ENCODE results near the gene ADAM15. TPM values are rescaled to one million over a fixed set of nuclear protein-coding genes. Genes with fewer than 3 reads are reported as not detected.

Gene ADAM15
- total and polyA plus RNA-seq, 2 donors (not counting 1 experiment from before 2014, with no cell fraction given) = 14.6 to 28.4 TPM

DNA sequence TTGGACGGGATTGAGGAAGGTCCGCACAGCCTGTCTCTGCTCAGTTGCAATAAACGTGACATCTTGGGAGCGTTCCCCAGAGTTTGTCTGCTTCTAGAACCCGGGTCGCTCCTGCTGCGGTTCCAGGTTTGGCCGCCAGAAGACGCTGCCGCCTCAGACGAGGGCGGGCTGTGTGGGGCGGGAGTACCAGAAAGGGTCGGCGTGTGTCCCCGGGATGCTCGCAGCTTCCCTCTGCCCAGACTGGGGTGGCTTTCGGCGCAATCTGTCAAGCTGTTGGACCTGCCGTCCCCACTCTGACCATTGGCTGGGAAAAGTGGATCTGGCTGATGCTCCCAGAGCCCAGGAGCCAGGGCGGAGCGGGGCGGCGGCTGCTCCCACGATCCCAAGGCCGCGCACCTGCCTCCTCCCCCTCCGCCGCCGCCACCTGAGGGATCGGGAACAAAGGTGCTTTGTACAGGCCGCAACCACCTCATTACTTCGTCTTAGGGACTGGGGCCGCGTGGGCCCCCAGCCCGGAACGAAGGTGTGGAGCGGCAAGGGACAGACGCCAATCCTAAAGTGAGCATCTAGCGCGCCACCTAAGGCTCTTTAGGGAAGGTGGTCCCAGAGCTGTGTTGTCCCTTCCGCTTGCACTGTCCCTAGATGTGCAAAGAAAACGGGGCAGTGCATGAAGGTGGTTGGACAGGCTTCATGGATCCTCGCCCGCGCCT, 11.7 kb downstream of the ADAM15 start:
- Mint-ChIP-seq H3K4me1 (peaks cover 45% of the 10 kb centered on the region), H3K9me3 (ENCODE audit: insufficient read depth) (no peaks in the 10 kb centered on the region), H3K27me3 (no peaks in the 10 kb centered on the region), H3K27ac (peak overlapping the region; percentile 87), H3K4me3 (peak overlapping the region; percentile 94)
- Histone ChIP-seq H3K27ac (ENCODE audit: low read length in 2 of 2) (no peak overlapping the region), H2AFZ (ENCODE audit: insufficient read depth, low read depth, low read length, poor library complexity, severe bottlenecking) (peak overlapping the region; percentile 80), H4K20me1 (ENCODE audit: control insufficient read depth, insufficient read depth, low read length, poor library complexity, severe bottlenecking) (peaks cover 38% of the 10 kb centered on the region), H3K36me3 (replicated peaks in 1 of 2; ENCODE audit: control extremely low read depth in 1 of 2, control insufficient read depth in 1 of 2, extremely low read depth in 1 of 2, insufficient read depth in 2 of 2, low read length in 1 of 2) (peaks cover 0 to 12% of the 10 kb centered on the region in 2 experiments), H3K9me3 (ENCODE audit: control extremely low read depth in 1 of 3, control insufficient read depth in 2 of 3, insufficient read depth in 1 of 3, low read length in 2 of 3) (no peaks in the 10 kb centered on the region), H3K9ac (ENCODE audit: low read length) (peak overlapping the region; percentile 82), H3K4me3 (ENCODE audit: control extremely low read depth in 1 of 5, extremely low read depth in 1 of 5, insufficient read depth in 1 of 5, low read depth in 2 of 5, low read length in 4 of 5) (peak overlapping the region; percentile 68 to 78 (median 74)), H3K79me2 (ENCODE audit: control insufficient read depth, insufficient read depth, low read length) (peaks cover 24% of the 10 kb centered on the region), H3K4me1 (ENCODE audit: control insufficient read depth in 2 of 2, insufficient read depth in 2 of 2, low read length in 2 of 2) (peaks cover 27 to 50% of the 10 kb centered on the region in 2 donors), H3K27me3 (replicated peaks in 1 of 4; ENCODE audit: control extremely low read depth in 1 of 4, control insufficient read depth in 3 of 4, insufficient read depth in 4 of 4, low read length in 3 of 4) (peaks cover 0 to 3% (median 0%) of the 10 kb centered on the region in 4 experiments), H3K4me2 (replicated peaks; ENCODE audit: low read depth, low read length, poor library complexity, severe bottlenecking) (peak overlapping the region; percentile 96)
- ATAC-seq (ENCODE audit: low read depth) = peak; percentile 24
- intact Hi-C loops (cut with micrococcal nuclease) = loop anchor here (1.0 to 10.0 kb wide), 10 partner anchors 8 to 1391 kb away; partner anchors contain the start of genes ADAR and ILF2
- peak; percentile 79 for DNase-seq
- ChIA-PET POLR2A (interaction anchor here (0.9 to 2.4 kb wide), 4 partner anchors 12 to 108 kb away, joined by 3 to 18 read pairs (median 7); partner anchors contain the start of gene ADAM15), CTCF (interaction anchor here (1.0 to 20.2 kb wide), 11 partner anchors 9 to 131 kb away, joined by 3 to 370 read pairs (median 6); partner anchors contain the start of genes ADAM15, EFNA3 and KRTCAP2)
- WGBS (ENCODE audit: insufficient coverage) = 6% methylated on average over 46 of the region's 46 CpGs
- TF ChIP-seq, protein P1, sequence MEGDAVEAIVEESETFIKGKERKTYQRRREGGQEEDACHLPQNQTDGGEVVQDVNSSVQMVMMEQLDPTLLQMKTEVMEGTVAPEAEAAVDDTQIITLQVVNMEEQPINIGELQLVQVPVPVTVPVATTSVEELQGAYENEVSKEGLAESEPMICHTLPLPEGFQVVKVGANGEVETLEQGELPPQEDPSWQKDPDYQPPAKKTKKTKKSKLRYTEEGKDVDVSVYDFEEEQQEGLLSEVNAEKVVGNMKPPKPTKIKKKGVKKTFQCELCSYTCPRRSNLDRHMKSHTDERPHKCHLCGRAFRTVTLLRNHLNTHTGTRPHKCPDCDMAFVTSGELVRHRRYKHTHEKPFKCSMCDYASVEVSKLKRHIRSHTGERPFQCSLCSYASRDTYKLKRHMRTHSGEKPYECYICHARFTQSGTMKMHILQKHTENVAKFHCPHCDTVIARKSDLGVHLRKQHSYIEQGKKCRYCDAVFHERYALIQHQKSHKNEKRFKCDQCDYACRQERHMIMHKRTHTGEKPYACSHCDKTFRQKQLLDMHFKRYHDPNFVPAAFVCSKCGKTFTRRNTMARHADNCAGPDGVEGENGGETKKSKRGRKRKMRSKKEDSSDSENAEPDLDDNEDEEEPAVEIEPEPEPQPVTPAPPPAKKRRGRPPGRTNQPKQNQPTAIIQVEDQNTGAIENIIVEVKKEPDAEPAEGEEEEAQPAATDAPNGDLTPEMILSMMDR (IDR thresholded peaks at IDR 0.05) = peak; percentile 87
- TF ChIP-seq EZH2 (IDR thresholded peaks at IDR 0.05; ENCODE audit: borderline replicate concordance, insufficient read depth, low read depth, low read length, poor library complexity, severe bottlenecking) = no peak
